HG02588 (cell line): ENCODE results near the gene ARHGAP31.
"Not testable (repeated sequence)": the region's sequence is repeated elsewhere in the genome, so short reads cannot be mapped to it uniquely, and the experiment has no call there.

Source experiments
- ATAC-seq: cut with Tn5 transposase; IDR thresholded peaks from one replicate; pipeline ENCODE4 v1.9.1; 2021; ENCODE audit warnings: mild to moderate bottlenecking, moderate library complexity; ENCODE audit not compliant: unreplicated experiment

Gene ARHGAP31

GRCh38 chr3:119293105-119293870 is 895 bp upstream of the ARHGAP31 start:
- no peak for ATAC-seq

GRCh38 chr3:119294696-119295671 is 801 bp downstream of the ARHGAP31 start:
- ATAC-seq = peak; percentile 27

GRCh38 chr3:119295816-119296726 is 1.9 kb downstream of the ARHGAP31 start:
- no peak for ATAC-seq

- ATAC-seq = no peak
Measured at GRCh38 chr3:119296727-119297122, 2.5 kb downstream of the ARHGAP31 start.

GRCh38 chr3:119297169-119297568 is 3.0 kb downstream of the ARHGAP31 start:
- no peak for ATAC-seq

GRCh38 chr3:119298565-119298941 is 4.4 kb downstream of the ARHGAP31 start:
- ATAC-seq = no peak

- ATAC-seq = no peak
Measured at GRCh38 chr3:119300991-119301391, 6.8 kb downstream of the ARHGAP31 start.

- ATAC-seq = no peak
Measured at GRCh38 chr3:119301662-119302061, 7.5 kb downstream of the ARHGAP31 start.

GRCh38 chr3:119302697-119303551 is 8.7 kb downstream of the ARHGAP31 start:
- peak; percentile 71 for ATAC-seq

- no peak for ATAC-seq
Measured at GRCh38 chr3:119304201-119304713, 10.1 kb downstream of the ARHGAP31 start.

GRCh38 chr3:119305286-119305685 is 11.1 kb downstream of the ARHGAP31 start:
- ATAC-seq = no peak

GRCh38 chr3:119306378-119306777 is 12.2 kb downstream of the ARHGAP31 start:
- not testable (repeated sequence) for ATAC-seq

- no peak for ATAC-seq
Measured at GRCh38 chr3:119308355-119308754, 14.2 kb downstream of the ARHGAP31 start.

- no peak for ATAC-seq
Measured at GRCh38 chr3:119309591-119309990, 15.4 kb downstream of the ARHGAP31 start.

- no peak for ATAC-seq
Measured at GRCh38 chr3:119310071-119310470, 15.9 kb downstream of the ARHGAP31 start.

- no peak for ATAC-seq
Measured at GRCh38 chr3:119311081-119311925, 17.1 kb downstream of the ARHGAP31 start.

GRCh38 chr3:119313461-119313860 is 19.3 kb downstream of the ARHGAP31 start:
- ATAC-seq = no peak

GRCh38 chr3:119314821-119315220 is 20.6 kb downstream of the ARHGAP31 start:
- ATAC-seq = no peak
